Measurements from ENCODE around the gene PLA2G7.
"Not testable (repeated sequence)": the region's sequence is repeated elsewhere in the genome, so short reads cannot be mapped to it uniquely, and the experiment has no call there.

Gene PLA2G7

GRCh38 chr6:46746696-46747095 lies 11.5 kb upstream of the PLA2G7 start, which contains the start of gene ANKRD66:
TSS of gene ANKRD66 (plus strand) at chr6:46746933. CDS start at chr6:46751949, 5,016 bp downstream.
- Histone ChIP-seq H3K9me3 (ENCODE audit: control extremely low read depth in 1 of 5, control insufficient read depth in 4 of 5, insufficient read depth in 2 of 5, low read depth in 1 of 5, low read length in 4 of 5) (no peaks in the 10 kb centered on the region), H3K4me3 (ENCODE audit: control insufficient read depth in 1 of 7, extremely low read depth in 1 of 7, insufficient read depth in 4 of 7, low read depth in 2 of 7, low read length in 6 of 7) (no peak within 1 kb of the TSS), H3K27ac (ENCODE audit: insufficient read depth in 1 of 2, low read depth in 1 of 2, low read length in 2 of 2, poor library complexity in 1 of 2, severe bottlenecking in 2 of 2) (no peak within 1 kb of the TSS), H3K36me3 (ENCODE audit: control insufficient read depth in 4 of 4, insufficient read depth in 4 of 4, low read length in 3 of 4) (no peaks in the 10 kb centered on the region), H3K4me1 (ENCODE audit: control extremely low read depth in 1 of 4, control insufficient read depth in 4 of 4, insufficient read depth in 4 of 4, low read length in 3 of 4) (no peaks in the 10 kb centered on the region), H3K27me3 (replicated peaks in 2 of 5; ENCODE audit: control insufficient read depth in 4 of 5, insufficient read depth in 5 of 5, low read length in 4 of 5) (peaks cover 0 to 4% (median 0%) of the 10 kb centered on the region in 5 experiments)
- CTCF ChIA-PET, result no interaction called here
- POLR2A ChIA-PET, result no interaction called here
- no CpG with 5 or more reads among the region's 1 CpG for WGBS (ENCODE audit: insufficient coverage)
- DNase-seq, result no peak

DNA sequence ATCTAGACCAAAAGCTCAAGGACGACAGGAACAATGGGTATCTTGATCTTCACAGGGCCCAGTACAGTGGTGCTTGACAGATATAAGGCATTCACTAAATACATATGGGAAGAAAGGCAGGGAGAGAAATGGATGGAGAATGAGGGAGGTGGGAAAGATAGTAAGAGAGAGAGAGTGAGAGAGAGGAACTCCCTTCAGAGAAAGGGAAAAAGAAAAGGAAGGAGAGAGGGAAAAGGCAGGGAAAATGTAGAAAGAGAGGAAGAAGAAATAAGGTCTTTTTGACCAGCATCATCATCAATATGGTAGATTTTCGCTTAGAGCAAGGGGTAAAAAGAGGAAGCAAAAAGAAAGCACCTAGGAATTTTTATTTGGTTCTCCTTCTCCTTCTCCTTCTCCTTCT lies 10.8 kb upstream of the PLA2G7 start:
- DNase-seq, result no peak
- Histone ChIP-seq H3K9me3 (ENCODE audit: control extremely low read depth in 1 of 5, control insufficient read depth in 4 of 5, insufficient read depth in 2 of 5, low read depth in 1 of 5, low read length in 4 of 5) (no peaks in the 10 kb centered on the region), H3K27me3 (replicated peaks in 2 of 5; ENCODE audit: control insufficient read depth in 4 of 5, insufficient read depth in 5 of 5, low read length in 4 of 5) (peaks cover 0 to 4% (median 0%) of the 10 kb centered on the region in 5 experiments), H3K4me3 (ENCODE audit: control insufficient read depth in 1 of 7, extremely low read depth in 1 of 7, insufficient read depth in 4 of 7, low read depth in 2 of 7, low read length in 6 of 7) (no peak overlapping the region), H3K4me1 (ENCODE audit: control extremely low read depth in 1 of 4, control insufficient read depth in 4 of 4, insufficient read depth in 4 of 4, low read length in 3 of 4) (no peaks in the 10 kb centered on the region), H3K36me3 (ENCODE audit: control insufficient read depth in 4 of 4, insufficient read depth in 4 of 4, low read length in 3 of 4) (no peaks in the 10 kb centered on the region), H3K27ac (ENCODE audit: insufficient read depth in 1 of 2, low read depth in 1 of 2, low read length in 2 of 2, poor library complexity in 1 of 2, severe bottlenecking in 2 of 2) (no peak overlapping the region)
- POLR2A ChIA-PET, result interaction anchor here (0.6 kb wide), 1 partner anchor 623 kb away, joined by 3 read pairs; no protein-coding TSS in a partner anchor
- CTCF ChIA-PET, result interaction anchor here (1.7 kb wide), 1 partner anchor 9 kb away, joined by 6 read pairs; no protein-coding TSS in a partner anchor
- 60% methylated on average over 1 of the region's 2 CpGs for WGBS (ENCODE audit: insufficient coverage)

- POLR2A ChIA-PET; H3K36me3 ChIP-seq (ENCODE audit: control insufficient read depth in 4 of 4, insufficient read depth in 4 of 4, low read length in 3 of 4); H3K4me3 ChIP-seq (ENCODE audit: control insufficient read depth in 1 of 7, extremely low read depth in 1 of 7, insufficient read depth in 4 of 7, low read depth in 2 of 7, low read length in 6 of 7); DNase-seq; H3K27me3 ChIP-seq (replicated peaks in 2 of 5; ENCODE audit: control insufficient read depth in 4 of 5, insufficient read depth in 5 of 5, low read length in 4 of 5); H3K9me3 ChIP-seq (ENCODE audit: control extremely low read depth in 1 of 5, control insufficient read depth in 4 of 5, insufficient read depth in 2 of 5, low read depth in 1 of 5, low read length in 4 of 5); H3K27ac ChIP-seq (ENCODE audit: insufficient read depth in 1 of 2, low read depth in 1 of 2, low read length in 2 of 2, poor library complexity in 1 of 2, severe bottlenecking in 2 of 2); H3K4me1 ChIP-seq (ENCODE audit: control extremely low read depth in 1 of 4, control insufficient read depth in 4 of 4, insufficient read depth in 4 of 4, low read length in 3 of 4): not testable (repeated sequence)
- WGBS (ENCODE audit: insufficient coverage), result no CpG with 5 or more reads among the region's 3 CpGs
- CTCF ChIA-PET, result interaction anchor here (0.6 to 1.7 kb wide), 3 partner anchors 9 to 346 kb away, joined by 3 to 6 read pairs (median 5); partner anchors contain the start of gene PLA2G7
Observed at GRCh38 chr6:46744159-46744725, 9.1 kb upstream of the PLA2G7 start.

DNA sequence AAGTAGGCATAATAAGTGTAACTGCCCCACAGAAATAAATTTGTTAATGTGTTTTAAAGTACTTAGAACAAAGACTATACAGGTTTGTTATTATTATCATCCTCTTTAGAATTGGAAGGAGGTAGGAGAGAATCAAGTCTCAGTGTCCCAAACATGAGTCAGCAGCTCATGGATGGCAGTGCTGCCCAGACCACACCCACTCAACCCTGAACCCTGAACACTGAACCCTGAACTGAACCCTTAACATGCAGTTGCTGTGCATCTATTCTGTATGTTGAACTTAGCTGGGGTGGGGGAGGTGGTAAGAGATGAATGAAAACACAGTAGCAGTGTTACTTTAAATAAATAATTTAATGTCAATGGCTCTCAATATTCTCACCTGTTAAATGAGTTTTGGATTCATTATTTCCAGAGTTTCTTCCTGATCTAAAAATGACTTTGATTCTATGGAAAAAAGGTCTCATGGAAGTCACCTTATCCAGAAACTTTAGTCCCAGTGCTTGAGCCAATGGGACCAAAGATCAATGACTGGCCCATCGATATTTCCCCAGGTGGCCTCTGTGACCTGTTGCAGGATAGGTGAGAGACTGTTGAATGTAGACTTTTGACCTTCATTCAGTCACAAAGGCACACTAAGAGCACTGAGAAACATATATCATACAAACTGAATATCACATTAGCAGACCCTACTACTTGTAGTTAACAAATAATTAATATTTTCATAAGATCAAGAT lies 8.4 kb upstream of the PLA2G7 start:
- Histone ChIP-seq H3K27me3 (replicated peaks in 2 of 5; ENCODE audit: control insufficient read depth in 4 of 5, insufficient read depth in 5 of 5, low read length in 4 of 5) (peaks cover 0 to 4% (median 0%) of the 10 kb centered on the region in 5 experiments), H3K27ac (ENCODE audit: insufficient read depth in 1 of 2, low read depth in 1 of 2, low read length in 2 of 2, poor library complexity in 1 of 2, severe bottlenecking in 2 of 2) (no peak overlapping the region), H3K4me3 (ENCODE audit: control insufficient read depth in 1 of 7, extremely low read depth in 1 of 7, insufficient read depth in 4 of 7, low read depth in 2 of 7, low read length in 6 of 7) (no peak overlapping the region), H3K4me1 (ENCODE audit: control extremely low read depth in 1 of 4, control insufficient read depth in 4 of 4, insufficient read depth in 4 of 4, low read length in 3 of 4) (no peaks in the 10 kb centered on the region), H3K36me3 (ENCODE audit: control insufficient read depth in 4 of 4, insufficient read depth in 4 of 4, low read length in 3 of 4) (no peaks in the 10 kb centered on the region), H3K9me3 (ENCODE audit: control extremely low read depth in 1 of 5, control insufficient read depth in 4 of 5, insufficient read depth in 2 of 5, low read depth in 1 of 5, low read length in 4 of 5) (no peaks in the 10 kb centered on the region)
- POLR2A ChIA-PET, result no interaction called here
- 100% methylated on average over 1 of the region's 1 CpG for WGBS (ENCODE audit: insufficient coverage)
- DNase-seq, result no peak
- CTCF ChIA-PET, result interaction anchor here (1.3 kb wide), 1 partner anchor 12 kb away, joined by 3 read pairs; no protein-coding TSS in a partner anchor

GRCh38 chr6:46741910-46742309 lies 6.7 kb upstream of the PLA2G7 start:
- H3K27me3 ChIP-seq (replicated peaks in 2 of 5; ENCODE audit: control insufficient read depth in 4 of 5, insufficient read depth in 5 of 5, low read length in 4 of 5), result peaks cover 0 to 15% (median 5%) of the 10 kb centered on the region in 5 experiments
- ChIA-PET CTCF (interaction anchor here (1.4 kb wide), 1 partner anchor 10 kb away, joined by 3 read pairs; no protein-coding TSS in a partner anchor), POLR2A (no interaction called here)
- H3K36me3 ChIP-seq (ENCODE audit: control insufficient read depth in 4 of 4, insufficient read depth in 4 of 4, low read length in 3 of 4), result no peaks in the 10 kb centered on the region
- H3K4me3 ChIP-seq (ENCODE audit: control insufficient read depth in 1 of 7, extremely low read depth in 1 of 7, insufficient read depth in 4 of 7, low read depth in 2 of 7, low read length in 6 of 7), result no peak overlapping the region
- no peak for DNase-seq
- no peaks in the 10 kb centered on the region for H3K9me3 ChIP-seq (ENCODE audit: control extremely low read depth in 1 of 5, control insufficient read depth in 4 of 5, insufficient read depth in 2 of 5, low read depth in 1 of 5, low read length in 4 of 5)
- no peaks in the 10 kb centered on the region for H3K4me1 ChIP-seq (ENCODE audit: control extremely low read depth in 1 of 4, control insufficient read depth in 4 of 4, insufficient read depth in 4 of 4, low read length in 3 of 4)
- 100% methylated on average over 3 of the region's 4 CpGs for WGBS (ENCODE audit: insufficient coverage)
- no peak overlapping the region for H3K27ac ChIP-seq (ENCODE audit: insufficient read depth in 1 of 2, low read depth in 1 of 2, low read length in 2 of 2, poor library complexity in 1 of 2, severe bottlenecking in 2 of 2)

DNA sequence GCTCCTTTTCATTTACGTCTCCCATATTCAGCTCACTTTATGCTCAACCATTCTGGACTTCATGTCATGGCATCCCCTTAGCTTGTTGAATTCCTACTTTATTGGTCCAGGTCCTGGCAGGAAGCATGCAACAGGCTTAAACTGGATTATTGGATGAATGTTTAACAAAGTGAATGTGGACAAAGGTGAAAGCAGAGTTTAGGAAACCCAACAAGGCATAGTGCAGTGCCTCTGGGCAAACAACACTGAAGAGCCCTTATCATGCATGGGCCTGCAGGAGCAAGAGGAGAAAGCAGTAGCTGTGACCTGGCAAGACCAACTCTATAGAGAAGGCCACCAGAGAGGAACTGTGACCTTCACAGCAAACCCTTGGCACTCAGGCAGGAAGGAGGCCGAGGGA lies 6.3 kb upstream of the PLA2G7 start:
- peaks cover 2 to 19% (median 5%) of the 10 kb centered on the region in 5 experiments for H3K27me3 ChIP-seq (replicated peaks in 2 of 5; ENCODE audit: control insufficient read depth in 4 of 5, insufficient read depth in 5 of 5, low read length in 4 of 5)
- no peak overlapping the region for H3K27ac ChIP-seq (ENCODE audit: insufficient read depth in 1 of 2, low read depth in 1 of 2, low read length in 2 of 2, poor library complexity in 1 of 2, severe bottlenecking in 2 of 2)
- H3K36me3 ChIP-seq (ENCODE audit: control insufficient read depth in 4 of 4, insufficient read depth in 4 of 4, low read length in 3 of 4), result no peaks in the 10 kb centered on the region
- no peak for DNase-seq
- H3K4me1 ChIP-seq (ENCODE audit: control extremely low read depth in 1 of 4, control insufficient read depth in 4 of 4, insufficient read depth in 4 of 4, low read length in 3 of 4), result no peaks in the 10 kb centered on the region
- ChIA-PET CTCF (no interaction called here), POLR2A (no interaction called here)
- 100% methylated on average over 1 of the region's 2 CpGs for WGBS (ENCODE audit: insufficient coverage)
- no peak overlapping the region for H3K4me3 ChIP-seq (ENCODE audit: control insufficient read depth in 1 of 7, extremely low read depth in 1 of 7, insufficient read depth in 4 of 7, low read depth in 2 of 7, low read length in 6 of 7)
- H3K9me3 ChIP-seq (ENCODE audit: control extremely low read depth in 1 of 5, control insufficient read depth in 4 of 5, insufficient read depth in 2 of 5, low read depth in 1 of 5, low read length in 4 of 5), result no peaks in the 10 kb centered on the region

DNA sequence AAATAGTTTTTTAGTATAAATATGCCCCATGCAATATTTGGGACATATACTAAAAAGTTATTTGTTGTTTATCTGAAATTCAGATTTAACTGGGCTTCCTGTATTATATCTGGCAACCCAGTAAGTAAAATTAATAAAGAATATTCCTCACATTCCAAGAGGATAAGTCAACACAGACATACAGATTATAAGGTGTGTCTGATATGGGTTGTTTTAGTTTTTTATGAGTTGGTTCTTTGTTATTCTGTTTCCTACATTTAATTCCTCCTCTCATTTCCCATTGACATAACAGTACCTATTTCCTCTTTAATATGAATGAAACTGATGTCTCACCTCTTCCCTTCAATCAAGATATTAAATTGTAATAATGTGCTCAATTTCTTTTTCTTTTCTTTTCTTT lies 1.7 kb upstream of the PLA2G7 start:
- Histone ChIP-seq H3K4me1 (ENCODE audit: control extremely low read depth in 1 of 4, control insufficient read depth in 4 of 4, insufficient read depth in 4 of 4, low read length in 3 of 4) (peaks cover 2 to 13% (median 11%) of the 10 kb centered on the region in 4 experiments), H3K27ac (ENCODE audit: insufficient read depth in 1 of 2, low read depth in 1 of 2, low read length in 2 of 2, poor library complexity in 1 of 2, severe bottlenecking in 2 of 2) (no peak overlapping the region), H3K4me3 (ENCODE audit: control insufficient read depth in 1 of 7, extremely low read depth in 1 of 7, insufficient read depth in 4 of 7, low read depth in 2 of 7, low read length in 6 of 7) (no peak overlapping the region), H3K9me3 (ENCODE audit: control extremely low read depth in 1 of 5, control insufficient read depth in 4 of 5, insufficient read depth in 2 of 5, low read depth in 1 of 5, low read length in 4 of 5) (no peaks in the 10 kb centered on the region), H3K27me3 (replicated peaks in 2 of 5; ENCODE audit: control insufficient read depth in 4 of 5, insufficient read depth in 5 of 5, low read length in 4 of 5) (peaks cover 9 to 56% (median 11%) of the 10 kb centered on the region in 5 experiments), H3K36me3 (ENCODE audit: control insufficient read depth in 4 of 4, insufficient read depth in 4 of 4, low read length in 3 of 4) (no peaks in the 10 kb centered on the region)
- POLR2A ChIA-PET, result no interaction called here
- DNase-seq, result no peak
- CTCF ChIA-PET, result interaction anchor here (1.6 kb wide), 1 partner anchor 46 kb away, joined by 4 read pairs; no protein-coding TSS in a partner anchor
